OCI-LY7 (cell line): Measurements from ENCODE around the gene DYNC1I1. TPM values are rescaled to one million over a fixed set of nuclear protein-coding genes. Genes with fewer than 3 reads are reported as not detected.

Source experiments
- BruUV-seq: library from RNA; stranded (reverse); fragments of 400-500 nt; replicated peaks from 2 replicates; lab custom pipeline; 2021; lab: Mats Ljungman, UMichigan
- CTCF ChIA-PET: fragments of 300-600 bp; sonication (Branson Sonifier 250); formaldehyde crosslinking; loops from one replicate; lab custom pipeline; 2022; ENCODE audit warnings: antibody characterized with exemption; ENCODE audit not compliant: unreplicated experiment; lab: Charles Lee
- POLR2A ChIA-PET: fragments of 300-600 bp; sonication (Branson Sonifier 250); formaldehyde crosslinking; loops from one replicate; lab custom pipeline; 2022; ENCODE audit warnings: antibody characterized with exemption; lab: Charles Lee
- DNase-seq: peaks from one replicate; pipeline ENCODE4 v3.0.0-alpha.2; 2015; ENCODE audit warnings: low spot score
- H2AFZ ChIP-seq: fragments of 200-600 bp; sonication (generic), shearing (Covaris generic); 2 replicates; pipeline ENCODE4 v1.6.1; 2014; ENCODE audit warnings: mild to moderate bottlenecking, antibody characterized with exemption, low read length, moderate library complexity
- H3K27ac ChIP-seq: fragments of 200-600 bp; sonication (generic); 2 replicates; pipeline ENCODE4 v1.5.1; 2014; ENCODE audit warnings: mixed run types, low read depth, mild to moderate bottlenecking, moderate library complexity, low read length, inconsistent platforms; ENCODE audit not compliant: poor library complexity, severe bottlenecking
- H3K36me3 ChIP-seq: fragments of 200-600 bp; sonication (generic); 2 replicates; pipeline ENCODE4 v1.6.1; 2014; ENCODE audit warnings: mild to moderate bottlenecking, antibody characterized with exemption, low read length, moderate library complexity, mixed read lengths; ENCODE audit not compliant: insufficient read depth
- H3K4me1 ChIP-seq: fragments of 200-600 bp; sonication (generic); 2 replicates; pipeline ENCODE4 v1.5.1; 2014; ENCODE audit warnings: mild to moderate bottlenecking, low read length; ENCODE audit not compliant: insufficient read depth, poor library complexity, severe bottlenecking
- H3K4me2 ChIP-seq: fragments of 200-600 bp; sonication (generic); 2 replicates; pipeline ENCODE4 v1.6.1; 2014; ENCODE audit warnings: mild to moderate bottlenecking, low read length
- H3K4me3 ChIP-seq: fragments of 200-600 bp; sonication (generic); 2 replicates; pipeline ENCODE4 v1.5.1; 2014; ENCODE audit warnings: mild to moderate bottlenecking, low read depth, low read length; ENCODE audit not compliant: poor library complexity, severe bottlenecking
- H3K79me2 ChIP-seq: fragments of 200-600 bp; sonication (generic); 2 replicates; pipeline ENCODE4 v1.6.1; 2016; ENCODE audit warnings: low read depth, mild to moderate bottlenecking, low read length, moderate library complexity, mixed read lengths; ENCODE audit not compliant: insufficient read depth
- H3K9me2 ChIP-seq: fragments of 200-600 bp; sonication (generic); 2 replicates; pipeline ENCODE4 v1.6.1; 2016; ENCODE audit warnings: mild to moderate bottlenecking, low read length, mixed read lengths; ENCODE audit not compliant: insufficient read depth
- H3K9me3 ChIP-seq: fragments of 200-600 bp; sonication (generic); 2 replicates; pipeline ENCODE4 v1.6.1; 2014; ENCODE audit warnings: mild to moderate bottlenecking, mixed run types, low read length, mixed read lengths
- H4K20me1 ChIP-seq: fragments of 200-600 bp; sonication (generic); 2 replicates; pipeline ENCODE4 v1.6.1; 2014; ENCODE audit warnings: mild to moderate bottlenecking, antibody characterized with exemption, low read length, moderate library complexity, mixed read lengths; ENCODE audit not compliant: insufficient read depth
- CTCF ChIP-seq: fragments of 200-600 bp; sonication (generic); conservative IDR thresholded peaks from 2 replicates; pipeline ENCODE4 v1.5.1; 2014; ENCODE audit warnings: mild to moderate bottlenecking, antibody characterized with exemption, low read length, moderate library complexity, mixed read lengths
- EZH2phosphoT487 ChIP-seq: fragments of 200-600 bp; sonication (generic); IDR thresholded peaks from 2 replicates; pipeline ENCODE4 v1.6.1; 2018; ENCODE audit warnings: low read depth, borderline replicate concordance, mild to moderate bottlenecking, mixed run types, antibody characterized with exemption, low read length, moderate library complexity, mixed read lengths
- intact Hi-C: fragments of 100-400 bp; cut with micrococcal nuclease; formaldehyde crosslinking; loops from one replicate; pipeline ENCODE4 v1.10.0; 2022; ENCODE audit not compliant: unreplicated experiment
- total RNA-seq, 2 experiments: library from RNA; depleted of rRNA in 1 of 2; stranded (reverse); fragments of >200 nt in 1 of 2; shearing (Covaris generic) in 1 of 2; gene quantifications; 2 replicates each; pipeline ENCODE4 v1.2.3, GENCODE V29; 2014 to 2022

The DYNC1I1 gene
- total RNA-seq, 2 experiments from 2014 or later, result not detected

GRCh38 chr7:96093435-96093834 lies 321.1 kb downstream of the DYNC1I1 start:
- intact Hi-C loops, result no loop called here
- Histone ChIP-seq H3K9me2 (no peaks in the 10 kb centered on the region), H2AFZ (no peak overlapping the region), H3K79me2 (no peaks in the 10 kb centered on the region), H4K20me1 (no peaks in the 10 kb centered on the region), H3K36me3 (no peaks in the 10 kb centered on the region), H3K27ac (no peak overlapping the region), H3K4me1 (no peaks in the 10 kb centered on the region), H3K4me3 (no peak overlapping the region), H3K9me3 (no peaks in the 10 kb centered on the region), H3K4me2 (no peak overlapping the region)
- ChIA-PET POLR2A (no interaction called here), CTCF (no interaction called here)
- no peak for DNase-seq
- no TSS peak for BruUV-seq
- TF ChIP-seq CTCF, result no peak
- TF ChIP-seq EZH2phosphoT487, result no peak

- intact Hi-C loops, result no loop called here
- BruUV-seq, result no TSS peak
- Histone ChIP-seq H3K36me3 (no peaks in the 10 kb centered on the region), H3K27ac (no peak overlapping the region), H4K20me1 (no peaks in the 10 kb centered on the region), H3K4me3 (no peak overlapping the region), H2AFZ (no peak overlapping the region), H3K9me3 (no peaks in the 10 kb centered on the region), H3K4me2 (no peak overlapping the region), H3K4me1 (no peaks in the 10 kb centered on the region), H3K9me2 (no peaks in the 10 kb centered on the region), H3K79me2 (no peaks in the 10 kb centered on the region)
- DNase-seq, result no peak
- TF ChIP-seq CTCF (no peak), EZH2phosphoT487 (no peak)
- ChIA-PET CTCF (no interaction called here), POLR2A (no interaction called here)
Observed at GRCh38 chr7:96097835-96098234, 325.5 kb downstream of the DYNC1I1 start.

GRCh38 chr7:96100737-96101136 lies 328.4 kb downstream of the DYNC1I1 start:
- Histone ChIP-seq H3K4me3 (no peak overlapping the region), H3K4me1 (no peaks in the 10 kb centered on the region), H3K36me3 (no peaks in the 10 kb centered on the region), H3K4me2 (no peak overlapping the region), H3K27ac (no peak overlapping the region), H4K20me1 (no peaks in the 10 kb centered on the region), H2AFZ (no peak overlapping the region), H3K9me2 (no peaks in the 10 kb centered on the region), H3K9me3 (no peaks in the 10 kb centered on the region), H3K79me2 (no peaks in the 10 kb centered on the region)
- DNase-seq, result no peak
- BruUV-seq, result no TSS peak
- intact Hi-C loops, result no loop called here
- TF ChIP-seq EZH2phosphoT487, result no peak
- no peak for TF ChIP-seq CTCF
- ChIA-PET POLR2A (no interaction called here), CTCF (interaction anchor here (0.6 kb wide), 1 partner anchor 100 kb away, joined by 3 read pairs; no protein-coding TSS in a partner anchor)
